GM12878 (cell line): Measurements from ENCODE around the gene ARHGEF38. TPM values are rescaled to one million over a fixed set of nuclear protein-coding genes. Genes with fewer than 3 reads are reported as not detected.

Experiments
- ATAC-seq: fragments of 200-7000 bp; cut with Tn5 transposase; 3 replicates; pipeline ENCODE4 v1.9.1; 2020; ENCODE audit warnings: mild to moderate bottlenecking, moderate library complexity
- BruUV-seq: library from RNA; stranded (reverse); fragments of 400-500 nt; replicated peaks from 2 replicates; lab custom pipeline; 2021; lab: Mats Ljungman, UMichigan
- CTCF ChIA-PET: fragments of 300-600 bp; sonication (Branson Sonifier 250); formaldehyde crosslinking; extraction: SDS; loops from one replicate; lab custom pipeline; 2021; ENCODE audit warnings: inconsistent platforms; lab: Yijun Ruan, JAX
- POLR2A ChIA-PET: fragments of 350-600 bp; formaldehyde crosslinking; extraction: SDS; loops from one replicate; lab custom pipeline; 2021; ENCODE audit warnings: inconsistent platforms; lab: Charles Lee
- RAD21 ChIA-PET: fragments of 300-600 bp; sonication (Branson Sonifier 250); formaldehyde crosslinking; loops from one replicate; lab custom pipeline; 2023; ENCODE audit warnings: antibody characterized with exemption; ENCODE audit not compliant: unreplicated experiment; lab: Charles Lee
- SMC1A ChIA-PET: fragments of 300-600 bp; sonication (Branson Sonifier 250); formaldehyde crosslinking; loops from one replicate; lab custom pipeline; 2023; ENCODE audit not compliant: unreplicated experiment, uncharacterized antibody; lab: Charles Lee
- DNase-seq: peaks from one replicate; pipeline ENCODE4 v3.0.0-alpha.2; 2011; ENCODE audit warnings: low read depth, low spot score
- FAIRE-seq: peaks from 3 replicates; lab custom pipeline; 2011; peaks lifted over from hg19 to GRCh38; lab: Jason Lieb, UNC
- H2AFZ ChIP-seq: 2 replicates; pipeline ENCODE4 v1.6.0; 2011; ENCODE audit warnings: low read depth, low read length, control low read depth; ENCODE audit not compliant: control insufficient read depth
- H3K27ac ChIP-seq: 2 replicates; pipeline ENCODE4 v1.5.1; 2011; ENCODE audit warnings: control low read depth; ENCODE audit not compliant: control insufficient read depth, insufficient read depth
- H3K27me3 ChIP-seq, 2 experiments: replicated peaks in 1 of 2; 2 replicates each; pipeline versions ENCODE4 v1.6.0 to v1.6.1; 2011; ENCODE audit warnings: low read length in 1 of 2; ENCODE audit not compliant: control insufficient read depth in 2 of 2, insufficient read depth in 2 of 2
- H3K36me3 ChIP-seq, 2 experiments: 2 replicates each; pipeline ENCODE4 v1.5.1; 2011; ENCODE audit warnings: low read length in 1 of 2; ENCODE audit not compliant: control insufficient read depth in 2 of 2, insufficient read depth in 2 of 2
- H3K4me1 ChIP-seq: 2 replicates; pipeline ENCODE4 v1.6.1; 2011; ENCODE audit warnings: mild to moderate bottlenecking, low read length, moderate library complexity, mixed read lengths; ENCODE audit not compliant: control insufficient read depth, insufficient read depth
- H3K4me2 ChIP-seq: 2 replicates; pipeline ENCODE4 v1.6.0; 2011; ENCODE audit warnings: control low read depth; ENCODE audit not compliant: control insufficient read depth, insufficient read depth
- H3K4me3 ChIP-seq: fragments of 200-600 bp; sonication (generic); 2 replicates; pipeline ENCODE4 v1.5.1; 2016
- H3K79me2 ChIP-seq: 2 replicates; pipeline ENCODE4 v1.6.0; 2011; ENCODE audit warnings: low read length; ENCODE audit not compliant: control insufficient read depth, insufficient read depth
- H3K9ac ChIP-seq: 2 replicates; pipeline ENCODE4 v1.8.0; 2011; ENCODE audit warnings: low read length, control low read depth, mixed read lengths; ENCODE audit not compliant: control insufficient read depth, insufficient read depth
- H3K9me3 ChIP-seq: replicated peaks from 3 replicates; pipeline ENCODE4 v1.5.1; 2011; ENCODE audit warnings: mild to moderate bottlenecking, low read length; ENCODE audit not compliant: control insufficient read depth, insufficient read depth
- H4K20me1 ChIP-seq: 2 replicates; pipeline ENCODE4 v1.6.0; 2011; ENCODE audit not compliant: control insufficient read depth, insufficient read depth
- NFYA ChIP-seq: IDR thresholded peaks from 2 replicates; pipeline ENCODE4 v1.6.1; 2011; ENCODE audit warnings: low read depth, mild to moderate bottlenecking, low read length, improper control_type of control experiment, borderline replicate concordance
- POLR2AphosphoS2 ChIP-seq: IDR thresholded peaks from 2 replicates; pipeline ENCODE4 v1.6.1; 2011; ENCODE audit warnings: low read depth, mild to moderate bottlenecking, low read length, improper control_type of control experiment, moderate library complexity
- RFX5 ChIP-seq: IDR thresholded peaks from 2 replicates; pipeline ENCODE4 v1.6.1; 2011; ENCODE audit warnings: low read depth, low read length, improper control_type of control experiment
- ZBED1 ChIP-seq: IDR thresholded peaks from 2 replicates; pipeline ENCODE4 v1.6.1; 2016; ENCODE audit warnings: borderline replicate concordance
- WGBS: methylation state at CpG from one replicate; pipeline ENCODE4 v1.1.6; 2016; ENCODE audit warnings: low lambda C conversion rate; ENCODE audit not compliant: insufficient replicate concordance, insufficient coverage; ENCODE audit errors: missing lambda C conversion rate; 5-methylcytosine and 5-hydroxymethylcytosine counted together
- in situ Hi-C: fragments of 300-500 bp; cut with MboI; formaldehyde crosslinking; loops from 9 replicates; pipeline ENCODE4 v1.14.3; 2018; ENCODE audit warnings: mixed read lengths
- intact Hi-C: fragments of 100-400 bp; cut with micrococcal nuclease; formaldehyde crosslinking; loops from one replicate; pipeline ENCODE4 v1.14.2; 2022; ENCODE audit not compliant: unreplicated experiment
- polyA plus RNA-seq, 11 experiments: library from polyadenylated mRNA; depleted of rRNA in 4 of 11; unstranded in 6 of 11; stranded (reverse) in 5 of 11; fragments of >200 nt; fragmentation: Nextera tagmentation in 4 of 11; fragmentation: Illumina TruSeq in 1 of 11; extraction: Ambion mirVana in 4 of 11; extraction: Trizol in 1 of 11; gene quantifications; 1 replicate in 1 of 11; 2 replicates in 10 of 11; pipeline versions ENCODE4 v1.2.1 to v1.2.3, GENCODE V29; 2011 to 2016; ENCODE audit warnings: inconsistent platforms in 2 of 11, missing spikeins in 2 of 11, low read depth in 1 of 11
- total RNA-seq, 4 experiments: library from RNA; depleted of rRNA in 3 of 4; stranded (reverse); fragments of >200 nt in 3 of 4; fragmentation: Illumina TruSeq in 1 of 4; extraction: Trizol in 1 of 4; gene quantifications; 2 replicates each; pipeline versions ENCODE4 v1.2.1 to v1.2.3, GENCODE V29; 2013 to 2021
- TF ChIP-seq, protein P1 (sequence below): fragments of 450-650 bp; IDR thresholded peaks from 2 replicates; pipeline ENCODE4 v1.6.1; 2016; ENCODE audit warnings: mild to moderate bottlenecking

The ARHGEF38 gene
- total and polyA plus RNA-seq, 10 of the 15 experiments (the other 5 are each of a cell fraction or from before 2014, with no cell fraction given) = 0.01 to 1.1 (median 0.09) TPM; not detected in 2

DNA sequence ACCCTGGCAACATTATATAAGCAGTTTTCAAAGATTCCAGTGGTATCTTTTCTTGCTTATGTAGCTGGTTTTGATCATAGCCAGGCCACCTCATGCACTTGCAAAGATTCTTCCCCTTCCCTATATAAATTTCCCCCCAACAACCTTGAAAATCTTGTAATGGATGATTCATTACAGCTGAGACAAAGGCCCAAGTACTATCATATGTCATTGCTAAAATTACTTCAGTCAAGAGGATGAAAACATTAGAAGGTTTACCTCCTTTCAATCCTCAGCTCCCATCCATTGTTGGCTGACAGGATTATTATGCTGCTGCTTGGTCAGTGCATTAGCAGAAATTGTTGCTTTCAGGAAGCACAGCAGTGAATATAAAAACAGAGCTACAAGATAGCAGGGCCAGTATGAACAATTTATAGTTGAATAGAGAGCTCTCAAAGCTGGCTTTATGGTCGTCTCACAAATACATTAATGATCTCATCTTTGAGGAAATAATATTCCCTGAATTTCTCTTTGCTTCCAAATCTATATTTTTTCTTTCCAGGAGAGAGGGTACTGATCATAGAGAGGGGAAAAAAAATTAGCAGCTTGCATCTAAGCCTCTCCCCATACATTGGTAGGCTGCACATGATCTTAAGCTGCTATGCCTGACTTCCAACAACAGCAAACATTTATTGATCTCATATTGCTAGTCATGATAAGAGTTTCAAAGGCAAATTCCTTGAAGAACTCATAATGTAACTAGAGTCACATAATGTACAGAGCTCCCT lies 7.7 kb upstream of the ARHGEF38 start:
- no peaks in the 10 kb centered on the region for H3K4me1 ChIP-seq
- no peaks in the 10 kb centered on the region for H3K79me2 ChIP-seq
- H3K4me2 ChIP-seq = no peak overlapping the region
- WGBS = 0% methylated on average over 1 of the region's 1 CpG
- H3K36me3 ChIP-seq = no peaks in the 10 kb centered on the region
- FAIRE-seq (no peak), ATAC-seq (no peak), DNase-seq (no peak)
- RAD21 ChIA-PET = interaction anchor here (0.6 to 1.9 kb wide), 3 partner anchors 23 to 119 kb away, joined by 3 to 5 read pairs (median 5); no protein-coding TSS in a partner anchor
- H3K9me3 ChIP-seq = no peaks in the 10 kb centered on the region; the same call in 2 of the 3 replicates
- no peak overlapping the region for H2AFZ ChIP-seq
- in situ Hi-C loops = no loop called here
- TF ChIP-seq RFX5 (no peak), POLR2AphosphoS2 (no peak), ZBED1 (no peak), NFYA (no peak)
- TF ChIP-seq, protein P1, sequence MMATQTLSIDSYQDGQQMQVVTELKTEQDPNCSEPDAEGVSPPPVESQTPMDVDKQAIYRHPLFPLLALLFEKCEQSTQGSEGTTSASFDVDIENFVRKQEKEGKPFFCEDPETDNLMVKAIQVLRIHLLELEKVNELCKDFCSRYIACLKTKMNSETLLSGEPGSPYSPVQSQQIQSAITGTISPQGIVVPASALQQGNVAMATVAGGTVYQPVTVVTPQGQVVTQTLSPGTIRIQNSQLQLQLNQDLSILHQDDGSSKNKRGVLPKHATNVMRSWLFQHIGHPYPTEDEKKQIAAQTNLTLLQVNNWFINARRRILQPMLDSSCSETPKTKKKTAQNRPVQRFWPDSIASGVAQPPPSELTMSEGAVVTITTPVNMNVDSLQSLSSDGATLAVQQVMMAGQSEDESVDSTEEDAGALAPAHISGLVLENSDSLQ = no peak
- BruUV-seq = no TSS peak
- no peak overlapping the region for H3K9ac ChIP-seq
- SMC1A ChIA-PET = interaction anchor here (0.7 to 3.0 kb wide), 8 partner anchors 10 to 1353 kb away, joined by 3 to 12 read pairs (median 4); no protein-coding TSS in a partner anchor
- no peaks in the 10 kb centered on the region for H3K27me3 ChIP-seq
- H3K27ac ChIP-seq = no peak overlapping the region
- no peaks in the 10 kb centered on the region for H4K20me1 ChIP-seq
- POLR2A ChIA-PET = no interaction called here
- no peak overlapping the region for H3K4me3 ChIP-seq
- CTCF ChIA-PET = interaction anchor here (0.9 to 3.9 kb wide), 9 partner anchors 12 to 170 kb away, joined by 3 to 21 read pairs (median 3); no protein-coding TSS in a partner anchor
- intact Hi-C loops = no loop called here
